Measurements from ENCODE around the gene TXNDC9. TPM values are rescaled to one million over a fixed set of nuclear protein-coding genes. Genes with fewer than 3 reads are reported as not detected.

TXNDC9 gene, protein sequence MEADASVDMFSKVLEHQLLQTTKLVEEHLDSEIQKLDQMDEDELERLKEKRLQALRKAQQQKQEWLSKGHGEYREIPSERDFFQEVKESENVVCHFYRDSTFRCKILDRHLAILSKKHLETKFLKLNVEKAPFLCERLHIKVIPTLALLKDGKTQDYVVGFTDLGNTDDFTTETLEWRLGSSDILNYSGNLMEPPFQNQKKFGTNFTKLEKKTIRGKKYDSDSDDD
- 35.2 to 73.3 TPM (median 39.8 TPM) in 5 replicates for total RNA-seq (2022; extraction: Qiagen RNA extraction; ENCODE audit: low read depth)

DNA sequence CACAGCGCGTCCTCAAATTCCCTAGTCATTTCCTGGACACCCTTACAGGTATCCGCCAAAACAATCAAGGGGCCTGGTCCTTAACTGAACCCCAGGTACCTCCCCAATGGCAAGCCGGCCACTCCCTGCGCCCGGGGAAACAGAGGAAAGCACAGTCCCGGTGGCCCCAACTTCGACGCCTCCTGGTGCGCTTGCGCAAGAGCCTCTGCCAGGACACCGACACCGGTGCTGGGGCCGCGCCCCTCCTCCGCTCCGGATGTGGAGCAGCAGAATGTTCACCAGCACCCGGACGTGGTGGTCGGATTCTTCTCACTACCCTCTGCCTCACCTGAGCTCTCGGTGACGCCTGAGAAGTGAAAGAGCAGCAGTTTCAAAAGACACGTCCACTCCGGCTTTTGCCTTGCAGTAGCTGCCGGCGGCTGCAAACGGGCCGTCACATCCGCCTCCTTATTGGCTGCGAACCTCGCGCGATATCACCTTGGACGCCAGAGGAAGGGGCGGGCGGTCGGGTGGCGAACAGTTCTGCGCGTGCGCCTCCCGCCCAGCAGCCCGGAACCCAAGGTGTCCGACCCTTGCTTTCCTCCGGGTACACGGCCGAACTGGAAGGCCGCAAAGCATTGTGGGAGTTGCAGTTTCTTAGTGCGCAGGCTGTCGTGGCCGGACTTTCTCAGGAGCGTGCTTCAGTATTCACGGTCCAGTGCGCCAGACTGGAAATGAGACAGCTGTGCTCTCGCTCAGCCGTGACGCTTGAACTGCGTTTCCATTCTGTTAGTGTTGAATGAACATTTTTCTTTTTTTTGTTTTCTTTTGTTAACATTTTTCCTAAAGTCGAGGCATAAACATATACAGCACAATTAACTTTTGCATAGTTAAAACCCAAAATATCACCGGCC lies at the start of gene TXNDC9:
Gene TXNDC9 (minus strand): TSS at position 423 of the 893 bp plus-strand sequence. CDS start 3,123 bp downstream, outside the sequence.

DNA sequence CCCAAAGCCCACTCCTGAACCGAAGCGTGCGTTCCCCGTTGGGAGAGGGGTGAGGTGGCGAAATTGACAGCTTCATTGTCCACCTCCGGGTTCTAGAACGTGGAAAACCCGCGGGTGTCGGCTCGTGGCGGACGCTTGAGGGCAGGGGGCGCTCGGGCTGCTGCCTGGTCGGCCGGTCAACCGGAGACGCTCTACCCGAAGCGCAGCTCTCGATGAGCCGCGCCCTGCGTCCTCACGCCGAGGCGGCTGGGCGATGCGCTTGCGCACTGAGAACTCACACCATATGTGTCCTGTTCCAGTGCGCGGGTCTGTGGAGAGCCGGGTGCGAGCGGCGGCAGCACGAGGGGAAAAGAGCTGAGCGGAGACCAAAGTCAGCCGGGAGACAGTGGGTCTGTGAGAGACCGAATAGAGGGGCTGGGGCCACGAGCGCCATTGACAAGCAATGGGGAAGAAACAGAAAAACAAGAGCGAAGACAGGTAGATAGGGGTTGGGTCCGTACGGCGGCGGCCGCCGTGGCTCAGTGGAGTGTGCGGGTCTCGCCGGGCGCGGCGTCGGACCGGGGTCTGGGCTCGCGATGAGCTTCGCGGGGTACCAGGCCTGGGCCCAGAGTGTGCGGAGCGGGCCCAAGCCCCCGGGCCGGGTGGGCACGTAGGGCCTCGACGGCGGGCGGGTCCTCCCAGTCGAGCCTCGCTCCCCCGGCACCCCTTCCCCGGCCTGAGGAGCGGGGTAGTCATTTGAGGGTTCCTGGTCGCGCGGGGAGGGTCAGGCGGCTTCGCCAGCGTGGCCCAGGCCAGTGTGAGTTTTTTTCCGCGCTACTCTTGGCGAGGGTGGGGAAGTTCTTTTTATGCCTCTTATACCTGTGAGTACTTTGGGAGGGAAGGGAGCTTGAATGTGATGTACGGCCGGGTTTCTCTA lies 1.2 kb upstream of the TXNDC9 start, which contains the start of gene EIF5B:
Gene EIF5B (plus strand): TSS at position 277 of the 916 bp plus-strand sequence. CDS start 166 bp downstream, at position 443.

GRCh38 chr2:99301097-99301496 lies 35.0 kb downstream of the TXNDC9 start, which contains the start of gene LYG1:
Gene LYG1 (minus strand): TSS chr2:99301197. CDS start chr2:99295670, 5,527 bp downstream.

Other genes starting within 250 kb of the TXNDC9 start
- gene C2orf15, start 194.6 kb downstream of the TXNDC9 start, total RNA-seq (2022; extraction: Qiagen RNA extraction; ENCODE audit: low read depth): 0.39 to 0.99 TPM (median 0.53 TPM) in 5 replicates
- 2.5 to 5.9 TPM (median 3.3 TPM) in 5 replicates for gene TSGA10, start 181.4 kb downstream of the TXNDC9 start, total RNA-seq (2022; extraction: Qiagen RNA extraction; ENCODE audit: low read depth)
- gene LIPT1, start 181.4 kb downstream of the TXNDC9 start, total RNA-seq (2022; extraction: Qiagen RNA extraction; ENCODE audit: low read depth): 3.0 to 4.5 TPM (median 3.5 TPM) in 5 replicates
- gene MITD1, start 155.3 kb downstream of the TXNDC9 start, total RNA-seq (2022; extraction: Qiagen RNA extraction; ENCODE audit: low read depth): 22.9 to 36.0 TPM (median 23.5 TPM) in 5 replicates
- 30.5 to 62.2 TPM (median 32.4 TPM) in 5 replicates for gene MRPL30, start 155.1 kb downstream of the TXNDC9 start, total RNA-seq (2022; extraction: Qiagen RNA extraction; ENCODE audit: low read depth)
- gene LYG2, start 80.7 kb downstream of the TXNDC9 start, total RNA-seq (2022; extraction: Qiagen RNA extraction; ENCODE audit: low read depth): not detected in 5 replicates
- 0.97 to 2.5 TPM (median 2.4 TPM) in 5 replicates for gene LYG1, start 35.1 kb downstream of the TXNDC9 start, total RNA-seq (2022; extraction: Qiagen RNA extraction; ENCODE audit: low read depth)
- 57.3 to 99.9 TPM (median 62.7 TPM) in 5 replicates for gene EIF5B, start 1.1 kb upstream of the TXNDC9 start, total RNA-seq (2022; extraction: Qiagen RNA extraction; ENCODE audit: low read depth)
- gene REV1, start 153.7 kb upstream of the TXNDC9 start, total RNA-seq (2022; extraction: Qiagen RNA extraction; ENCODE audit: low read depth): 7.6 to 14.5 TPM (median 12.3 TPM) in 5 replicates